Lower leg skin (tissue), 4 donors: Measurements from ENCODE around the gene GRIA1. TPM values are rescaled to one million over a fixed set of nuclear protein-coding genes. Genes with fewer than 3 reads are reported as not detected.

Experiments
- DNase-seq, 2 donors: peaks; one replicate each; pipeline ENCODE4 v3.0.0-alpha.2; 2019; ENCODE audit warnings: low spot score in 2 of 2
- H3K4me3 ChIP-seq: fragments of 200-600 bp; sonication (generic); 2 replicates; pipeline ENCODE4 v1.5.1; 2017; ENCODE audit warnings: mild to moderate bottlenecking, low read depth; ENCODE audit not compliant: poor library complexity, severe bottlenecking
- POLR2A ChIP-seq, 2 donors: fragments of 450-650 bp; IDR thresholded peaks; one replicate each; pipeline ENCODE4 v1.6.1; 2016 to 2017; ENCODE audit warnings: antibody characterized with exemption in 2 of 2, mild to moderate bottlenecking in 1 of 2, moderate library complexity in 1 of 2
- WGBS, 2 donors: methylation state at CpG; one replicate each; pipeline ENCODE4 v1.1.5; 2018; 5-methylcytosine and 5-hydroxymethylcytosine counted together
- intact Hi-C: fragments of 100-400 bp; cut with DNase I; formaldehyde crosslinking; loops from one replicate; pipeline ENCODE4 v1.15.0; 2023; ENCODE audit warnings: low total_unique reads
- total RNA-seq, 4 donors: library from RNA; depleted of rRNA; stranded (reverse); fragments of >200 nt; gene quantifications; one replicate each; pipeline ENCODE4 v1.1.0, GENCODE V29; 2016
- TF ChIP-seq, protein P1 (sequence below), 3 donors: fragments of 450-650 bp; IDR thresholded peaks; one replicate each; pipeline ENCODE4 v1.5.1; 2016; ENCODE audit warnings: antibody characterized with exemption in 3 of 3, mild to moderate bottlenecking in 3 of 3, moderate library complexity in 2 of 3

GRIA1 gene
- total RNA-seq, 4 donors from 2014 or later, result 0.08 to 2.3 (median 0.40) TPM

GRCh38 chr5:153751251-153751650 is 260.8 kb downstream of the GRIA1 start:
- no peak overlapping the region for H3K4me3 ChIP-seq
- intact Hi-C loops, result no loop called here
- TF ChIP-seq, protein P1, sequence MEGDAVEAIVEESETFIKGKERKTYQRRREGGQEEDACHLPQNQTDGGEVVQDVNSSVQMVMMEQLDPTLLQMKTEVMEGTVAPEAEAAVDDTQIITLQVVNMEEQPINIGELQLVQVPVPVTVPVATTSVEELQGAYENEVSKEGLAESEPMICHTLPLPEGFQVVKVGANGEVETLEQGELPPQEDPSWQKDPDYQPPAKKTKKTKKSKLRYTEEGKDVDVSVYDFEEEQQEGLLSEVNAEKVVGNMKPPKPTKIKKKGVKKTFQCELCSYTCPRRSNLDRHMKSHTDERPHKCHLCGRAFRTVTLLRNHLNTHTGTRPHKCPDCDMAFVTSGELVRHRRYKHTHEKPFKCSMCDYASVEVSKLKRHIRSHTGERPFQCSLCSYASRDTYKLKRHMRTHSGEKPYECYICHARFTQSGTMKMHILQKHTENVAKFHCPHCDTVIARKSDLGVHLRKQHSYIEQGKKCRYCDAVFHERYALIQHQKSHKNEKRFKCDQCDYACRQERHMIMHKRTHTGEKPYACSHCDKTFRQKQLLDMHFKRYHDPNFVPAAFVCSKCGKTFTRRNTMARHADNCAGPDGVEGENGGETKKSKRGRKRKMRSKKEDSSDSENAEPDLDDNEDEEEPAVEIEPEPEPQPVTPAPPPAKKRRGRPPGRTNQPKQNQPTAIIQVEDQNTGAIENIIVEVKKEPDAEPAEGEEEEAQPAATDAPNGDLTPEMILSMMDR (IDR thresholded peaks at IDR 0.05), result no peak
- TF ChIP-seq POLR2A (IDR thresholded peaks at IDR 0.05), result no peak
- no peak for DNase-seq
- WGBS, 2 donors, result 42 to 50% methylated on average over 3 of the region's 3 CpGs

DNA sequence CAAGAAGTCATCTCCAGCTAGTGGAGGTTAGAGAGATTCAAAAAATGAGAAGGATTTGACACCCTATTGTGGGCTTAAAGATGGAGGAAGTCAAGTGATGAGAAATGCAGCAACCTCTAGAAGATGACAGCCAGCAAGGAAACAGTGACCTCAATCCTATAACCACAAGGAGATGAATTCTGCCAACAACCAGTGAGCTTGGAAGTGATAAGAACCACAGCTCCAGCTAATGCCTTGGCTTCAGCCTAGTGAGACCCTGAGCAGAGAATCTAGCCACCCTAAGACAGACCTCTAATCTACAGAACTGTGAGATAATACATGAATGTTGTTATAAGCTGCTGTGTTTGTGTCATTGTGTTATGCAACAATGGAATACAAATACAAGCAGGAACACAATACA is 262.4 kb downstream of the GRIA1 start:
- intact Hi-C loops, result no loop called here
- no peak for DNase-seq
- no peak overlapping the region for H3K4me3 ChIP-seq
- no peak for TF ChIP-seq POLR2A (IDR thresholded peaks at IDR 0.05)
- TF ChIP-seq, protein P1 (IDR thresholded peaks at IDR 0.05), result no peak

DNA sequence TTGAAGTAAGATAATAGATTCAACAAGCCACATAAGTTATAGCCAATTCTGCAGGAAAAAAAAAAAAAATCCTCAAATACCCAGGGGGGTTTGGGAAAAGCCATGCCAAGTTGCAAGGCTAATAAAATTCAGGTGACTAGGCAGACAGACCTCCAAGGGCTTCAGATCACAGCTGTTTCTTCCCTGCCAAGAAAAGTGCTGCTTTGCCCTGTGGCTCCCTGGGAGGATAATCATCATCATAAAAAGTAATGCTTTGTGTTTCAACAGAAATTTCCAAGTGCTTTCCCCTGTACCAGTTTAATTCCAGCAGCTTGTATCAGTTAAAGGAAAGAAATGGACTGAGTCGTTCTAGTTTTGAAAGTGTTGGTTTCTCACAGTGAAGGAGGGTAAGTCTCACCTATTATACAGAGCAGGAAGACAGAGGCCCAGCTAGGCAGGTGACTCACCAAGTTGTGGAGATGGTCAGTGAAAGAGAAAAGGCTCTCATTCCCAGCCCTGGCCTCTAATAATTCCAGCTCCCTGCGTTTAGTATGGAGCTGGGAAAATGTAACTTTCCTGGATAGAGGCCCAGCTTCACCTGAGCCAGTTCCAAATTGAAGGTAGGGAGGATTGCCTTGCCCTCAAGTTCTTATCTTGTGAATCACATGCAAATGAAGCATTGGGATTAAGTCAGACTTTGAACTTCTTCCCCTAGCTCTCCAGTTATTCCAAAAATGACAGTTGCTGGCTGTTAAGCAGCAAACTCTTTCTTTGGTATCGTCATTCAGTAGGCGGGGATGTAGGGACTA is 263.4 kb downstream of the GRIA1 start:
- WGBS, 2 donors, result 33 to 40% methylated on average over 4 of the region's 4 CpGs
- intact Hi-C loops, result no loop called here
- TF ChIP-seq, protein P1 (IDR thresholded peaks at IDR 0.05), result no peak
- no peak for TF ChIP-seq POLR2A (IDR thresholded peaks at IDR 0.05)

GRCh38 chr5:153755913-153756500 is 265.5 kb downstream of the GRIA1 start:
- WGBS, 2 donors, result 40 to 50% methylated on average over 1 of the region's 1 CpG
- intact Hi-C loops, result no loop called here
- no peak overlapping the region for H3K4me3 ChIP-seq
- peak in 1 of 2 donors; percentile 17 for DNase-seq
- TF ChIP-seq POLR2A (IDR thresholded peaks at IDR 0.05), result no peak
- TF ChIP-seq, protein P1 (IDR thresholded peaks at IDR 0.05), result no peak

More for the DNA sequence above, 263.4 kb downstream of the GRIA1 start:
- DNase-seq, result peak in 1 of 2 donors; percentile 17
- no peak overlapping the region for H3K4me3 ChIP-seq

DNA sequence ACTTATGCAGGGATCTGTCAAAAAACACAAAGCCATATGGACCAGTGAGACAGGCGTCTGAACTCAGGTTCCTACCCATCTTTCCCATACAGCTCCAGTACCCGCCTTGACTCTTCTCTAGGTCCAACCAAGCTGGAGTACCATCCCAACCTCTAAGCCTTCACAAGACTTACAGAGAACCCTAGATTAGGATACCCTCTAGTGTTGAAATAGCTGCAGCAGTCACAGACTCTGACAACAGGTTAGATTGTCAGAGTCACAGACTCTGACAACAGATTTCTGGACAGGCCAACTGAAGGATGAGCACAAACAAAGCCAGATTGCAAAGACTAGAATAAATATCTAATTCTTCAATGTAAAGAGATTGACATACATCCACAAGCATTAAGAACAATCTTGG is 266.1 kb downstream of the GRIA1 start:
- H3K4me3 ChIP-seq, result no peak overlapping the region
- 77% methylated on average over 2 of the region's 2 CpGs for WGBS, 2 donors
- TF ChIP-seq, protein P1 (IDR thresholded peaks at IDR 0.05), result no peak
- no peak for TF ChIP-seq POLR2A (IDR thresholded peaks at IDR 0.05)
- intact Hi-C loops, result no loop called here
- no peak for DNase-seq
